PC-3 (cell line): ENCODE measurements around the gene ANP32E.

Experiments used
- CTCF ChIP-seq: fragments of 300-600 bp; sonication (generic); conservative IDR thresholded peaks from 2 replicates; pipeline ENCODE4 v1.5.1; 2017; ENCODE audit warnings: antibody characterized with exemption, low read depth, mild to moderate bottlenecking, low read length
- EZH2phosphoT487 ChIP-seq: fragments of 300-600 bp; sonication (generic); IDR thresholded peaks from 2 replicates; pipeline ENCODE4 v1.6.1; 2018; ENCODE audit warnings: mild to moderate bottlenecking, antibody characterized with exemption, low read length, borderline replicate concordance

GRCh38 chr1:150267896-150268295, 32.0 kb upstream of the ANP32E start:
- no peak for TF ChIP-seq CTCF
- TF ChIP-seq EZH2phosphoT487: no peak
